Keratinocyte (primary cell): ENCODE data around the gene WDR77.

Experiments
- EZH2 ChIP-seq: IDR thresholded peaks from one replicate; pipeline ENCODE4 v1.6.1; 2012; ENCODE audit warnings: inconsistent platforms, mild to moderate bottlenecking, low read length, moderate library complexity
- TF ChIP-seq, protein P1 (sequence below), 3 experiments: IDR thresholded peaks in 1 of 3; conservative IDR thresholded peaks in 1 of 3; optimal IDR thresholded peaks in 1 of 3; 2 replicates in 2 of 3; 3 replicates in 1 of 3; pipeline versions ENCODE3 to v1.5.1; 2011; ENCODE audit warnings: low read length in 3 of 3, mild to moderate bottlenecking in 3 of 3, moderate library complexity in 2 of 3, control low read depth in 1 of 3, inconsistent platforms in 1 of 3; ENCODE audit not compliant: insufficient read depth in 2 of 3; ENCODE audit errors: extremely low read depth in 1 of 3

DNA sequence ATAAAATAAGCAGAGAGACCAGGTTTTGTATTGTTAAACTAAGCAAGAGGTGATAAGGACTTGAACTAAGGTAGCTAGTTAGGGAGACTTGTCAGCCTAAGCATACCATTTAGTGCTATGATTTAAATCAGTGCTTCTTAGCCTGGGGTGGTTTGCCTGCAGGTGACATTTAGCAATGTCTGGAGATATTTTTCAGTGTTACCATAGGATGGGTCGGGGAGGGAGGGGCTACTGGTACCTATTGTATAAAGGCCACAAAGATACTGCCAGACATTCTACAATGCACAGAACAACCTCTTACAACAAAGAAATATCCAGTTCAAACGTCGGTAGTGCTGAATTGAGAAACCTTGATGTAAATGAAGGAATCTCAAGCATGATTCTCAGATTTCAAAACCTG is 3.5 kb upstream of the WDR77 start:
- TF ChIP-seq, protein P1, sequence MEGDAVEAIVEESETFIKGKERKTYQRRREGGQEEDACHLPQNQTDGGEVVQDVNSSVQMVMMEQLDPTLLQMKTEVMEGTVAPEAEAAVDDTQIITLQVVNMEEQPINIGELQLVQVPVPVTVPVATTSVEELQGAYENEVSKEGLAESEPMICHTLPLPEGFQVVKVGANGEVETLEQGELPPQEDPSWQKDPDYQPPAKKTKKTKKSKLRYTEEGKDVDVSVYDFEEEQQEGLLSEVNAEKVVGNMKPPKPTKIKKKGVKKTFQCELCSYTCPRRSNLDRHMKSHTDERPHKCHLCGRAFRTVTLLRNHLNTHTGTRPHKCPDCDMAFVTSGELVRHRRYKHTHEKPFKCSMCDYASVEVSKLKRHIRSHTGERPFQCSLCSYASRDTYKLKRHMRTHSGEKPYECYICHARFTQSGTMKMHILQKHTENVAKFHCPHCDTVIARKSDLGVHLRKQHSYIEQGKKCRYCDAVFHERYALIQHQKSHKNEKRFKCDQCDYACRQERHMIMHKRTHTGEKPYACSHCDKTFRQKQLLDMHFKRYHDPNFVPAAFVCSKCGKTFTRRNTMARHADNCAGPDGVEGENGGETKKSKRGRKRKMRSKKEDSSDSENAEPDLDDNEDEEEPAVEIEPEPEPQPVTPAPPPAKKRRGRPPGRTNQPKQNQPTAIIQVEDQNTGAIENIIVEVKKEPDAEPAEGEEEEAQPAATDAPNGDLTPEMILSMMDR (optimal IDR thresholded peaks at IDR 0.05 in 1 of 3, IDR thresholded peaks at IDR 0.05 in 1 of 3, conservative IDR thresholded peaks at IDR 0.05 in 1 of 3; ENCODE audit: extremely low read depth in 1 of 3, insufficient read depth in 2 of 3, low read length in 3 of 3): no peak
- no peak for TF ChIP-seq EZH2
